ENCODE measurements around the gene BCR. TPM values are rescaled to one million over a fixed set of nuclear protein-coding genes. Genes with fewer than 3 reads are reported as not detected.

BCR gene
- total RNA-seq, 2 experiments from 2014 or later: 62.3 to 63.3 TPM

DNA sequence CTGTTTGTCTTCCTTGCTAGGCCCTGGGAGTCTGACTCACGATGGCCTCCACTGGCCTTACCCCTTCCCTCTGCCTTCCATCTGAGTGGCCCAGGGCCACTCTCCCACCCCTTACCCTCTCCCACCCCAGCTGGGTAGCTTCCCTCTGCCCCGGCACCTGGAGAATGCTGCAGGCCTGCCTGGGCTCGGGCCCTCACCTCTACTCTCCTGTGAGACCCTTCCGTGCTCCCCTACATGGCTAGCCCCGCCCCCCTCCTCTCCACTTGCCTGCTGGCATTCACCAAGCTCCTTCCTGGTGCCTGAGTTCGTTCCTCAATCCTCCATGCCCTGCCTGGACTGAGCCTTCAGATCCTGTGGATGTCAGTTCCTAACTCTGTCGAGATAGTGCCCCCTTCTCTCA lies 26.3 kb upstream of the BCR start:
- no peak for DNase-seq
- H3K27me3 Mint-ChIP-seq (ENCODE audit: low read depth): no peaks in the 10 kb centered on the region
- H3K4me3 Mint-ChIP-seq: no peak overlapping the region
- intact Hi-C loops (cut with micrococcal nuclease): no loop called here
- H3K36me3 Mint-ChIP-seq (ENCODE audit: low read depth): no peaks in the 10 kb centered on the region
- no peaks in the 10 kb centered on the region for H3K9me3 Mint-ChIP-seq
- CTCF ChIA-PET: interaction anchor here (0.6 to 2.3 kb wide), 2 partner anchors 8 to 136 kb away, joined by 3 to 9 read pairs; no protein-coding TSS in a partner anchor
- peaks cover 9% of the 10 kb centered on the region for H3K4me1 Mint-ChIP-seq (ENCODE audit: low read depth)
- no peak overlapping the region for H3K27ac Mint-ChIP-seq

DNA sequence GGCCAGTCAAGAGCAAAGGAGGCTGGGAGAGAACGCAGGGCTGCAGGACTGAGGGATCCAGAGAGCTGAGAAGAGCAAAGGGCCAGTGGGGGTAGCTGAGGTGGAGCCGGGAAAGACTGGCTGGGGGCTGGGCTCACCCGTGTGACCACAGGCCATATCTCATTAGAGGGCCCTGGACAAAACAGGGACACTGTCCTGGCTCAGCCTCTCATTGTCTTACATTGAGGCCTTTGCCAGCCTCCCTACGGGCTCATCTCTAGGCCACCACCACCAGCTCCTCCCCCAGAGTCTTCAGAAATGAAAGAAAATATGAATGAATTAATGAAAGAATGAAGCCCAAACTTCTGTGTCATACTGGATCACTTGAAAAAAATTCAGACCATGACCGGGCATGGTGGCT lies 25.8 kb upstream of the BCR start:
- intact Hi-C loops (cut with micrococcal nuclease): no loop called here
- DNase-seq: no peak
- Mint-ChIP-seq H3K27ac (no peak overlapping the region), H3K4me1 (ENCODE audit: low read depth) (peaks cover 9% of the 10 kb centered on the region), H3K27me3 (ENCODE audit: low read depth) (no peaks in the 10 kb centered on the region), H3K36me3 (ENCODE audit: low read depth) (no peaks in the 10 kb centered on the region), H3K9me3 (no peaks in the 10 kb centered on the region), H3K4me3 (no peak overlapping the region)
- CTCF ChIA-PET: interaction anchor here (0.6 to 2.3 kb wide), 2 partner anchors 8 to 136 kb away, joined by 3 to 9 read pairs; no protein-coding TSS in a partner anchor

DNA sequence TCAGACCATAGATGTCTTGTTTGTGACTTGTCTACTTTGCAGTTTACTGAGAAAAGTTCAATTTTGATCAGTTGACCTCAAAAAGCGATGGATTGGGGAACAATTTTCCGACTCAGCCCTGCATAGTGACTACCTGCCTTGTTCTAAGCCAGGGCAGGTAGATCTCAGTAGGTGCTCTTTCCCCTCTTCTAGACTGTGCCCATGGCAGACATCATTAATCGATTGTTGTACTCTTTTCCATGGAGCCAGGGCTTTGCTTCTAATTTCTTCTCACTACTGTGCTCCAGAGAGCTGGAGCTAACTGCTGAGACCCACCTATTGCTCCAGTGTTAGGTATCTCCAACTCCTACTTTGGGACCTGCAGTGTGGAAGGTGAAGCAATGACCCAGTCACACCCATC lies 25.2 kb upstream of the BCR start:
- no peaks in the 10 kb centered on the region for H3K27me3 Mint-ChIP-seq (ENCODE audit: low read depth)
- no peak for DNase-seq
- intact Hi-C loops (cut with micrococcal nuclease): no loop called here
- CTCF ChIA-PET: no interaction called here
- H3K36me3 Mint-ChIP-seq (ENCODE audit: low read depth): no peaks in the 10 kb centered on the region
- H3K9me3 Mint-ChIP-seq: no peaks in the 10 kb centered on the region
- no peak overlapping the region for H3K4me3 Mint-ChIP-seq
- H3K4me1 Mint-ChIP-seq (ENCODE audit: low read depth): peaks cover 9% of the 10 kb centered on the region
- H3K27ac Mint-ChIP-seq: no peak overlapping the region

DNA sequence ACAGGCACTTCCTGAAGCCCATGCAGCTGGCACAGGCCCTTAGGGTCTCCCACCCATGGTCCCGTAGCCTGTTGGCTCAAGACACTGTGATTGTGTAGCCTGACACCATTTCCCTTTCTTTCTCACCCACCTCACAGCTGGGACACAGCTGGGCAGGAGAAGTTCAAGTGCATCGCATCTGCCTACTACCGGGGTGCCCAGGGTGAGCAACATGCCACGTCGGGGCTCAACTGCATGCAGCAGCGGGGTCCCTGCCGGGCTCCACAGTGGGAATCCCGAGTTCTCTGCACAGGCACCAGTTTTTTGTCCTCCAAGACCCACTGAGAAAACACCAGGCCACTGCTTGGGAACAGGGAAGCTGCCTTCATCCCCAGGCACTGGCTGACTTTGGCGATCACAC lies 24.5 kb upstream of the BCR start:
- intact Hi-C loops (cut with micrococcal nuclease): no loop called here
- Mint-ChIP-seq H3K4me3 (no peak overlapping the region), H3K27me3 (ENCODE audit: low read depth) (no peaks in the 10 kb centered on the region), H3K36me3 (ENCODE audit: low read depth) (no peaks in the 10 kb centered on the region), H3K4me1 (ENCODE audit: low read depth) (peaks cover 9% of the 10 kb centered on the region), H3K9me3 (no peaks in the 10 kb centered on the region), H3K27ac (no peak overlapping the region)
- no peak for DNase-seq
- CTCF ChIA-PET: interaction anchor here (0.6 to 1.5 kb wide), 2 partner anchors 9 to 64 kb away, joined by 3 to 4 read pairs; no protein-coding TSS in a partner anchor

DNA sequence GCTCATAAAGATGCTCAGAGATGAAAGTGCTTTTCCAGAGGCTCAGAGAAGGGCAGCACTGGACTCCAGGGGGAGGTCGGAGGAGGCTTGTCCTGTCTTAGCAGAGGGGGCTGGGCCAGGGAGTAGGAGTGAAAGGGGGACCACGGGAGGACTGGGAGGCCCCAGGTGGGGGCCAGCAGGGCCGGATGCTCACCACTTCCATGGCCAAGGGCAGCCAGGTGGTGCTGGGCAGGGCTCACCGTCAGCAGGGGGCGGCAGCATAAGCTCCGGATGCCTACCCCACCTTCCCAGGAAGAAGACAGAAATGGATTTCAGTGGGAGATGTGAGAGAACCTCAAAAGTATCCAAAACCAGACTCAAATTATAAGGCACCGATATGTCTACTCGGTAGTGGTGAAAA lies 24.0 kb upstream of the BCR start:
- CTCF ChIA-PET: interaction anchor here (0.6 to 1.5 kb wide), 2 partner anchors 9 to 64 kb away, joined by 3 to 4 read pairs; no protein-coding TSS in a partner anchor
- intact Hi-C loops (cut with micrococcal nuclease): no loop called here
- Mint-ChIP-seq H3K9me3 (no peaks in the 10 kb centered on the region), H3K27ac (no peak overlapping the region), H3K4me3 (no peak overlapping the region), H3K27me3 (ENCODE audit: low read depth) (no peaks in the 10 kb centered on the region), H3K4me1 (ENCODE audit: low read depth) (peaks cover 9% of the 10 kb centered on the region), H3K36me3 (ENCODE audit: low read depth) (no peaks in the 10 kb centered on the region)
- DNase-seq: no peak

DNA sequence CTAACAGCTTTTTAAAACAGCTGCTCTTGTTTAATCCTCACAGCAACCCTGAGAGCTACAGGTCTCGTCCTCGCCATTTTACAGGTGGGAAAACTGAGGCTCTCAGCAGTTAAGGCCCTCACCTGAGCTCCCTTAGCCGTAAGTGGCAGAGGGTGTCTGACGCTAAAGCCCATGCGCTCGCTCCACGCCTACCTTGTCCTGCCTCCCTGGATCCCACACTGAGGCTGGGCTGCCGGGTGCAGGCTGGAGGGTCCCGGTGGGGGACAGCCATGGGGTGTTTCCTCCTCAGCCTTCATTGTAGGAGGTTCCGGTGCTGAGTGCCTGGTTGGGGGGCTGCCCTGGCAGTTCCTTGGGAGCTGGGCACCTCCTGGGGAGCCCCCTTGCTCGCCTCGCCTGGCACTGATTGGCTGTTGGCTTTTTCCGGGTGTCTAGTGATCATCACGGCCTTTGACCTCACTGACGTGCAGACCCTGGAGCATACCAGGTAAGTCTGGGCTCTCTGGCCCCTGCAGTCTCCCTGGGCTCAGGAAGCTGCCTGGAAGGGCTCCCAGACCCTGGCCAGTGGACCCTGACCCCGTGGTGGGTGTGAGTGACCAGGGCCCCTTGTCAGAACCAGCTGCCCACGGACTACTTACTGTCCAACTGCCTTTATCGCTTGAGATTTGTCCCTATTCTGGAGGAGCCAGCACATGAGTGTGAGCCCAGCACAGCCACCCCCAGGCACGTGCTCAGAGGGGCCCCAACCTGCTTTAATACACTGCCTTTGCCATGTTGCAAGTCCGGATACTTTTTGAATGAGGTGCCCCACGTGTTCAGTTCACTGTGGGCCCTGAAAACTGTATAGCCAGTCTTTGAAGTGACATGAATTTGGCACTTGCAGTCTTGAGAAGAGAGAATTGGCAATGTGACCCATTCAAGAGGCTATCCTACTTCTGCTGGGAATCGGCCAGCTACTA lies 22.5 kb upstream of the BCR start:
- H3K4me3 Mint-ChIP-seq: no peak overlapping the region
- intact Hi-C loops (cut with micrococcal nuclease): no loop called here
- no peaks in the 10 kb centered on the region for H3K36me3 Mint-ChIP-seq (ENCODE audit: low read depth)
- no peak overlapping the region for H3K27ac Mint-ChIP-seq
- no peaks in the 10 kb centered on the region for H3K9me3 Mint-ChIP-seq
- no peak for DNase-seq
- H3K27me3 Mint-ChIP-seq (ENCODE audit: low read depth): no peaks in the 10 kb centered on the region
- H3K4me1 Mint-ChIP-seq (ENCODE audit: low read depth): peaks cover 8% of the 10 kb centered on the region
- CTCF ChIA-PET: interaction anchor here (1.0 kb wide), 1 partner anchor 8 kb away, joined by 5 read pairs; no protein-coding TSS in a partner anchor

DNA sequence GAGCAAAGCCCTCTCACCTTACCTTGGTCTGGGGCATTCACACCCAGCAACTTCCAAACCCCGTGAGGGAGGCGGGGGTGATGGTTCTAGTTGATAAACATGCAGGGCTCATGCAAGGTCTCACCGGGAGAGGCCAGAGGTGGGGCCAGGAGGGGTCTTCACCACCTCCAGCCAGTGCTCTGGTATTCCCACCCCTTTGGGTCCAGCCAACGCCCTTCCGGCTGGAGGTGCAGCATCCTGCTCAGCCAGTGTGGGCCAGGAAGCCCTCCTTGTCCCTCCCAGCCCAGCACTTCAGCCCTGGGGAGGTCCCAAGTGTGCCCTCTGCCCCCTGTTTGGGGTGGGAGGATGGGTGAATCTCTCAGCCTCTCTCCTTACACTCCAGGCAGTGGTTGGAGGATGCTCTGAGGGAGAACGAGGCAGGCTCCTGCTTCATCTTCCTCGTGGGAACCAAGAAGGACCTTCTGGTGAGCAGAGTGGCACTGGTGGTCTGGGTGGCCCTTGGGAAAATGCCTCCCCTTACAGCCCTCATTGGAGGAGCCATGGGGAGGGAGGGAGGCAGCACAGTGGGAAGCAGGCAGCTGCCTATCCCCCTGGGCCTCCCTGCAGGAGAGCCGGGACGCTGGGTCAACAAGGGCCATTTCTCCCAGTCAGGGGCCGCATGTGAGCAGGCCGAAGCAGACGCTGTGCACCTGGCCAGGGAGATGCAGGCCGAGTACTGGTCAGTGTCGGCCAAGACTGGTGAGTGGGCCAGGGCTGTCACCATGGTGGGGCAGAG lies 21.6 kb upstream of the BCR start:
- CTCF ChIA-PET: no interaction called here

DNA sequence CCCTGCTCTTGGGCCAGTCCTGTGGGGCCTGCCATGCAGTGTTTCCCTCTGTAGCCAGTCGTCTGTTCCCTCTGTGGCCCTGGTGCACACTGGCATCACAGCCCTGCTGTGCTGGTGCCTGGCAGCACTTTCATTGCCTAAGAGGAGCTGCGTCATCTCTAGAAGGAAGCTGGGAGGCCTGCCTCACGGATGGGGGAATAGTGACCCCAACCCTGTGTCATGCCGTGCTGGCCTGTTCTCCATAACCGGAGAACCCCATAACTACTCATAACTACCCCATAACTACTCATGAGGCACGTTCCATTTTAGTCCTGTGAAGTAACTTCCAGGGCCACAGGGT lies 21.0 kb upstream of the BCR start:
- Mint-ChIP-seq H3K4me1 (ENCODE audit: low read depth) (no peaks in the 10 kb centered on the region), H3K27ac (no peak overlapping the region), H3K9me3 (no peaks in the 10 kb centered on the region), H3K4me3 (no peak overlapping the region), H3K36me3 (ENCODE audit: low read depth) (no peaks in the 10 kb centered on the region), H3K27me3 (ENCODE audit: low read depth) (no peaks in the 10 kb centered on the region)
- CTCF ChIA-PET: no interaction called here
- intact Hi-C loops (cut with micrococcal nuclease): no loop called here
- no peak for DNase-seq

More for the DNA sequence above, 21.6 kb upstream of the BCR start:
- Mint-ChIP-seq H3K4me3 (no peak overlapping the region), H3K4me1 (ENCODE audit: low read depth) (no peaks in the 10 kb centered on the region), H3K27ac (no peak overlapping the region), H3K9me3 (no peaks in the 10 kb centered on the region), H3K27me3 (ENCODE audit: low read depth) (no peaks in the 10 kb centered on the region), H3K36me3 (ENCODE audit: low read depth) (no peaks in the 10 kb centered on the region)
- no peak for DNase-seq
- intact Hi-C loops (cut with micrococcal nuclease): no loop called here

DNA sequence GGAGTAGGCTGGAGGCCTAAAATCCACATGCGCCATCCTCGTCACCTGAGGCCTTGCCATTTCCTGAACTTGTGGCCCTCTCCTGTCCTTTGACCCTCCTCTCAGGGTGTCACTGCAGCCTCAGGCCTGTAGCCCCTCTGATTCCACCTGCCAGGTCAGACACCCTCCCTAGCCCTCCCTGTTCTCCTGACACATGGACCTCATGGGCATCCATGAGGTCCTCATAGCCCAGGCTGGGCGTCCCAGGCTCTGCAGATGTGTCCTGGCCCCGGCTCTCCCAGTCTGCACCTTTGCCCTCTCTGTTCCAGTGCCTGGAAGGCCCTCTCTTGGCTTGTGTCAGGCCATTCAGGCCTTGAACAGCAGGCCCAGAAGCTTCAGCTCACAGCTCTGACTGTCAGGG lies 19.3 kb upstream of the BCR start:
- Mint-ChIP-seq H3K4me1 (ENCODE audit: low read depth) (no peaks in the 10 kb centered on the region), H3K9me3 (no peaks in the 10 kb centered on the region), H3K36me3 (ENCODE audit: low read depth) (no peaks in the 10 kb centered on the region), H3K4me3 (no peak overlapping the region), H3K27ac (no peak overlapping the region), H3K27me3 (ENCODE audit: low read depth) (no peaks in the 10 kb centered on the region)
- CTCF ChIA-PET: no interaction called here
- DNase-seq: no peak
- intact Hi-C loops (cut with micrococcal nuclease): no loop called here

DNA sequence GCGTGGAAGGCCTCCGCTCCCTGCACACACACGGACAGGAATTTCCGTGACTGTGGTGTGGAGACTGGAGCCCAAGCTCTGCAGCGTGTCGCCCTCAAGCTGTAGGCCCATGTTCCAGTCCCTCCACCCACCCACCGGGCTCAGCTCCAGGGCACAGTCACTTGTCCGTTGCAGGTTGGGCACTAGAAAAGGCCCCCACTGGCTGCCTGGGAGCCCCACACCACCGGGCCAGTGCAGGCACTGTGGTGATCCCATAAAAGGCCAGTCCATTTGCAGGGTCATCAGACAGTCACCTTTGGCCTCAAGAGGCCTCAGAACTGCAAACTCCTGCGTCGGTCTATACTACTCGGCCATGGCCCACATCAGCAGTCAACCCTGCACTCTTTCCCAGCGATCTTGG lies 18.7 kb upstream of the BCR start:
- CTCF ChIA-PET: no interaction called here
- no peaks in the 10 kb centered on the region for H3K36me3 Mint-ChIP-seq (ENCODE audit: low read depth)
- H3K27me3 Mint-ChIP-seq (ENCODE audit: low read depth): no peaks in the 10 kb centered on the region

DNA sequence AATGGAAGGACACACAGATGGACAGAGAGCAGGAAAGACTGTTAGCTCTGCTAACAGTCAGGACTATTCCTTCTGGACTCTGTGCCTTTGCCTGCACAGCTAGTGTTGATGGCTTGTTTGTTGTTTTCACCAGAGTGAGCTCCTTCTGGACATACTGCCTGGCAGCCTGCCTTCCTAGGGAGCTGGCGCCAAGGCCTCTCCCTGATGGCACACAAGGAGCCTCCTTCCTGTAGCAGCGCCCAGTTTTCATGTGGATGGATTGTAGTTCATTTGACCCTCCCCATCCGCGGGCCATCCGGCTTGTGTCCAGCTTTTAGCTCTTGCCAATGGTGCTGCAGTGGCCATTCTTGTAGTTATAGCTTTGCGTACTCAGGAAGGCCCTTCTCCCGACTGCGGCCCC lies 16.6 kb upstream of the BCR start:
- H3K4me3 Mint-ChIP-seq: no peak overlapping the region
- H3K27ac Mint-ChIP-seq: no peak overlapping the region
- no peak for DNase-seq
- intact Hi-C loops (cut with micrococcal nuclease): no loop called here
- no peaks in the 10 kb centered on the region for H3K9me3 Mint-ChIP-seq
- H3K4me1 Mint-ChIP-seq (ENCODE audit: low read depth): no peaks in the 10 kb centered on the region
- CTCF ChIA-PET: interaction anchor here (0.5 to 2.7 kb wide), 4 partner anchors 43 to 426 kb away, joined by 3 to 11 read pairs (median 5); no protein-coding TSS in a partner anchor
- H3K27me3 Mint-ChIP-seq (ENCODE audit: low read depth): no peaks in the 10 kb centered on the region
- no peaks in the 10 kb centered on the region for H3K36me3 Mint-ChIP-seq (ENCODE audit: low read depth)

More for the DNA sequence above, 18.7 kb upstream of the BCR start:
- Mint-ChIP-seq H3K4me3 (no peak overlapping the region), H3K27ac (no peak overlapping the region), H3K9me3 (no peaks in the 10 kb centered on the region), H3K4me1 (ENCODE audit: low read depth) (no peaks in the 10 kb centered on the region)
- intact Hi-C loops (cut with micrococcal nuclease): no loop called here
- no peak for DNase-seq

DNA sequence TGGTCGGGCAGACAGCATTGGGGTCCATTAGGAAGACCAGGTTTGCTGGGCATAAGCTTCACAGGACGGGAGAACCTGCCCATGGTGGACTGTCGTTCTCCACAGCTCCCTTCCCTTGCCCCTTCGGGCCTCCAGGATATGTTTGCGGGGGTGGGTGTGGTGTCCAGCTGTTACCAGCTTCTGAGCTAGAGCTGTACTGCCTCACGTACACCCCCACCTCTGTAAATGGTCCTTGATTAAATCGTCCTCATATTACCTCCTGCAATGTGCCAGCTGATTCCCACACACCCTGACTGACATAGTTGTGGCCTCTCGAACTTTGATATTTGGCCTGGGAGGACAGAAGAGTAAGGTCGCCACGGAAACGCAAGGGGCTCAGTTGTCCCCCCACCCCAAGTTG lies 16.2 kb upstream of the BCR start:
- no peak overlapping the region for H3K27ac Mint-ChIP-seq
- no peaks in the 10 kb centered on the region for H3K36me3 Mint-ChIP-seq (ENCODE audit: low read depth)
- H3K4me1 Mint-ChIP-seq (ENCODE audit: low read depth): no peaks in the 10 kb centered on the region
- CTCF ChIA-PET: interaction anchor here (0.6 to 2.7 kb wide), 3 partner anchors 44 to 953 kb away, joined by 3 to 11 read pairs (median 3); no protein-coding TSS in a partner anchor
- H3K4me3 Mint-ChIP-seq: no peak overlapping the region
- intact Hi-C loops (cut with micrococcal nuclease): no loop called here
- no peak for DNase-seq
- no peaks in the 10 kb centered on the region for H3K27me3 Mint-ChIP-seq (ENCODE audit: low read depth)
- no peaks in the 10 kb centered on the region for H3K9me3 Mint-ChIP-seq
